ENCODE measurements around the gene USP13. TPM values are rescaled to one million over a fixed set of nuclear protein-coding genes. Genes with fewer than 3 reads are reported as not detected.

The USP13 gene
- 8.9 to 13.0 TPM (median 11.9 TPM) in 5 replicates for total RNA-seq (2022; extraction: Qiagen RNA extraction)

GRCh38 chr3:179652447-179653095, at the start of gene USP13:
TSS of gene USP13 (plus strand) at chr3:179653040. CDS start at chr3:179653226, 186 bp downstream.

DNA sequence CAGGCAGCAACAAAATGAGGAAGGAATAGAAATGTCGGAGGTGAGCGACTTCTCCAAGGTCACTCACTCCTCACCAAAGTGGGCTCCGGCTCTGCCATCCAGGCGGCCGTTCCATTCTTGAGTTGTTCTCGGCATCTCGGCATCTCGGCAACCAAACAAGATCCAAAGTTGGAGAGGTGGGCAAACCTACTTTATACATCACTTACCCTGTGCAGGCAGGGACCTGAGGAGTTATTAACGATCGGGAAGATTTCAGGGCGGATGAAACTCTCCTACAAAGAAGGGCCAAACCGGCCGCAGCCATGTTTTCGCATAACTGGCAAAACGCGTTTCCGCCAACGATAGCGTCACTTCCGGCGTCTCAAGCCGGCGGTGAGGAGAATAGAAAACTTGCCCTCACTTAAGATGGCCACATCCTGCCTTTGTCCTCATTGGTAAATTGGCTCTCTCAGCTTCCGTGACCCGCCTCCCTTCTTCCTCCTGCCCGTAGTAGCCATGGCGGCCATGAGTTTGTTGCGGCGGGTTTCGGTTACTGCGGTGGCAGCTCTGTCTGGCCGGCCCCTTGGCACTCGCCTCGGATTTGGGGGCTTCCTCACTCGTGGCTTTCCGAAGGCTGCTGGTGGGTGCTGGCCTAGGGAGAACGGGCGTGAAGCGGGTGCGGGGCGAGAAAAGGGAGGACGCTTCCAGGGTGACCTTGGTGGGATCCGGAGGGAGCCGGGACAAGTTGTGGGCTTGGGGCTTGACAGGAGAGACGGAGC, 48.3 kb upstream of the USP13 start, which contains the start of the genes MRPL47 and NDUFB5:
Gene MRPL47 (minus strand): TSS at position 318 of the 758 bp plus-strand sequence. CDS start 14 bp downstream, at position 304.
Gene NDUFB5 (plus strand): TSS at position 474 of the 758 bp plus-strand sequence. CDS start 22 bp downstream, at position 496.

Other genes with a start within 250 kb of the USP13 start
- 12.0 to 22.0 TPM (median 19.4 TPM) in 5 replicates for gene GNB4, start 201.6 kb upstream of the USP13 start, total RNA-seq (2022; extraction: Qiagen RNA extraction)
- gene ACTL6A, start 90.1 kb upstream of the USP13 start, total RNA-seq (2022; extraction: Qiagen RNA extraction): 52.3 to 74.3 TPM (median 56.9 TPM) in 5 replicates
- gene MRPL47, start 48.4 kb upstream of the USP13 start, total RNA-seq (2022; extraction: Qiagen RNA extraction): 32.1 to 46.4 TPM (median 32.6 TPM) in 5 replicates
- 43.6 to 56.2 TPM (median 46.9 TPM) in 5 replicates for gene NDUFB5, start 48.2 kb upstream of the USP13 start, total RNA-seq (2022; extraction: Qiagen RNA extraction)

Data from A549 treated with dexamethasone at 1 μM for 4 hours (cell line).